Stimulated activated CD4-positive, alpha-beta T cell treated with anti-CD3 and anti-CD28 coated beads, Interleukin-12 subunit alpha, Interleukin-12 subunit beta, amount 100 ng/mL, for 48 hours (primary cell): ENCODE results near the gene ACSF2.

Experiments
- DNase-seq, 3 donors: peaks; one replicate each; pipeline ENCODE4 v3.0.0-alpha.2; 2020; ENCODE audit warnings: low read depth in 2 of 3, low spot score in 1 of 3

ACSF2 gene

DNA sequence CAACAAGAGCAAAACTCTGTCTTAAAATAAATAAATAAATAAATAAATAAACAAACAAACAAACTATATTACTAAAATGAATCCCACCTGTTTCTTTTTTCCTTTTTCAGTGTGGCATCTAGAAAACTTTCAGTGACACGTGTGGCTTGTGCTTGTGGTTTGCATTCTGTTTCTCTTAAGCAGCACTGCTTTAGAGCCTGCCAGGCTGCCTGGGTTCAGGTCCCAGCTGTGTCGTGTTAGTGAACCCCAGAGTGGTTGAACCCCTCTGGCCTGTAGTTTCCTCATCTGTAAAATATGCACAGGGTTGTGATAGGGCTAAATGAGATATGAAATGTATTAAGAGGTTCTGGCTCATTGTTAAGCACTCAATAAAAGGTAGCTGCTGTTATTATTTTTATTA, 94.5 kb downstream of the ACSF2 start:
- DNase-seq, result no peak

DNA sequence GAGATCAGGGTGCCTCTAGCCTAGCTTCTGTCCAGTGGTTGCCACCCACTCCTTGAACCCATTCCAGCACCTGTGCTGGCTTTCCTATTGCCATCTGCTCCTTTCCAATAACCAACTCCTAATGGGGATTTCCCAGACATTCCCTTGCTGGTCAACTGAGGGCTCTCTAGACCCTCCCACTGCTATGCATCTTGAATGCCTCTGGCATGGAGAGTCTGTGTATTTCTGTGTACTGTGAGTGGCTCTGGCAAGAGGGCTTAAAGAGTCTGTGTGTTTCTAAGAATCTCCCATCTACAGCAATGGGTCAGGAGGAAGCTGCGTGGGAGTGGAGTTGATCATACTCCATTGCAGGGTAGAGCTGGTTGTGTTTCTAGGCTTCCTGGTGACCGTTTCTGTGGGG, 95.5 kb downstream of the ACSF2 start:
- no peak for DNase-seq

DNA sequence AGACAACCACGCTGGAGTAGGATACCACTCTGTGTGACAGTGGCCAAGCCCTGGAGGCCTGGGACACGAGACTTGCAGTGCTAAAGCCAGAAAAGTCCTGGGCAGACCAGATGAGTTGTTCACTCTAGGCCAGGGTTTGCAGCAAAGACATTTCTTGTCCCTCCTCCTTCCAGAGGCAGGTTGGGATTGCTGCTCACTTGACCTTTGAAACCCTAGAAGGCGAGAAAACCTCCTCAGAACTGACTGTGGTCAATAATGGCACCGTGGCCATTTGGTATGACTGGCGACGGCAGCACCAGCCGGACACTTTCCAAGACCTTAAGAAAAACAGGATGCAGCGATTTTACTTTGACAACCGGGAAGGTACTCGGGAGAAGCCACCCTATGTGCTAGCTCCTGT, 96.7 kb downstream of the ACSF2 start:
- no peak for DNase-seq

DNA sequence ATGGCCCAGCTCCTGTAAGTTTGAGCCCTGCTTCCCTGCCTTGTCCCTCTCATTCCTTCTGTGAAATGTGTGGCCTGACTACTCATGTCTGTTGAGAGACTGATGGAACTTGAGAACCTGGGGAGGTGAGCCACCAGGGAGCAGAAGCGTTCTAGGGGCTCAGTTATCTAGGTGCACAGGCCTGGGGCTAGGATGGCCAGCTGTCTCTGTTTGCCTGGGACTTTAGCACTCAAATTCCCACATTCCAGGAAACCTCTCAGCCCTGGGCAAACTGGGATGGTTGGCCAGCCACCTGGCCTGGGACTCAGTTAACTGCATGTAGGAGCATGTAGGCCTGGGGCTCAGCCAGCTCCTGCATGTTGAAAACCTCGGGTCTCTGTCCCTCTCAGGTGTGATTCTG, 97.2 kb downstream of the ACSF2 start:
- DNase-seq, result no peak
